ENCODE measurements around the gene DBF4B.
"Not testable (repeated sequence)": the region's sequence is repeated elsewhere in the genome, so short reads cannot be mapped to it uniquely, and the experiment has no call there.

The DBF4B gene

DNA sequence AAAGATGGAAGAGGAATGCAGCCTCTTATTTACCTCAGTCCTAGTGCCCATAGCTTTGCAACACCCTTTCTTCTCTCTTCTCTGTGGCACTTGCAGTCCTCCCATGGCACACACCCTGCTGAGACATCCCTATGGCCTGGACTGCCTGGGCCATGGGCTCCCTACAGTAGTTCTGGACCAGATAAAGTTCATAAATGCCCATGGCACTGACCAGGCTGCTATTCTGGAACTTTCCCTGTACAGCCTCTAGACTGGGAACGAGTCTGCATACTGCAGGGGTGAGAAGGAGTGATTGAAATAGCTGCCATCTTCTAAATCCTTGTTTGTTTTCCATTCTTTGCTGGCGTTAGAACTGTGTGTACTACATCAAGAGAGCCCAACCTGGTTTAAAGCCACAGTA is 25.8 kb downstream of the DBF4B start:
- DNase-seq, result no peak

DNA sequence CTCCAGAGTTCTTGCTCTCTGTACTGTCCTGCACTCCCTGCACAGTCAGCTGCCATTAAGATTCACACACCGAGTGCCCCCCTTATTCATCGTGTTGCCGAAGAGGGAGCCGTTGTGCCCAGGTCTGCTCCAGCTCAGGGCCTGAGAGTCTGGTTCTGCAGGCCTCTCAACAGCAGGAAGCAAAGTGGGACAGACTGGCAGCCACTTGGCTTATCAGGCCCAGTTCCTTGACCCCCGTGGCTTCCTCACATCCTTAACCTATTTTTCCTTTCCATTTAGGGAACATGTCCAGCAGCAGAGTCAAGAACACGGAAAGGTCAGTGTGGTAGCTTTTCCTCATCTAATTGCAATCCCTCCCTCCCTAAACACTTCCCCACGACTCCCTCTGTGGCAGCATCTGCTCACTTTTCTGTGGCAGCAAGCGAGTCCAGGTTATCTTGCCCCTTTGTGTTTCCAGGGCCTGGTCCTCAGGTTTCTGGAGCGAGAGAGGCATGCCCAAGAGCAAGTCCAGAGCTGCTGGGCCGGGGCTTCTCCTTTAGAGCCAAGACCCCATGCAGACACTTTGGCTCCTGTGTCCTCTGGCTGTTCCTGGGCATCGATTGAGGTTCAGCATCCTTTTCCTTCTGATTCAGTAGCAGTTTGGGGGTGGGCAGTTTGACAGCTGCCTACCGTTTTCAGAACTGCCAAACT is 28.2 kb downstream of the DBF4B start:
- no peak for DNase-seq

DNA sequence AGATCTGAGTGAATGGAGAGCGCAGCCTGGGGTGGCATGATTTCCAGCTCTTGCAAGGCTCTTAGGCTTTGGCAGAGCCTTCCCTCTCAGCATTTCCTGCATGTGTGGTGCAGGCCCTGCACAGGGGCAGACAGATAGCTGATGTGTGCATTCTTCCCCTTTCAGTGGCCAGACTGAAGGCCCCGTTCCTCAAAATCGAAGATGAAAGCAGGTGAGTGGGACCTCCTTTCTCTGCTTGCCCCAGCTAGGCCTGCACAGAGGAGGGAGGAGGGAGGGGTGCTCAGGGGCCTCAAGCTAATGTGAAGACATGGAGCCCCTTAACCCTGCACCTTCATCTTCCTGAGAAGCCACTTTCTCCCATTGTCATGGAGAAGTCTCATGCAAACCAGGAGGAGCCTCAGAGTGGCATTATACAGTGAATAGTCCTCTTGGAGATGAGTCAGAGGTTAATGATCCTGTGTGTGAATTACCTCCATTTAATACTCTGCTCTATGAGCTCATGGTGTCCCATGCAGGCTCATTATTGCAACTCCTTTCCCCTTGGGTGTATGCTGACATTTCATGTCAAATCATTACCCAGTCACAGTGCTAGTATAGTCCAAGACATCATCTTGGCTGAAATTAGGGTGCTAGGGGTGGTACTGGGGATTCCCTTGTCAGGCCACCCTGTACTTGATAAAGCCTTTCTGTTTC is 29.9 kb downstream of the DBF4B start:
- no peak for DNase-seq

DNA sequence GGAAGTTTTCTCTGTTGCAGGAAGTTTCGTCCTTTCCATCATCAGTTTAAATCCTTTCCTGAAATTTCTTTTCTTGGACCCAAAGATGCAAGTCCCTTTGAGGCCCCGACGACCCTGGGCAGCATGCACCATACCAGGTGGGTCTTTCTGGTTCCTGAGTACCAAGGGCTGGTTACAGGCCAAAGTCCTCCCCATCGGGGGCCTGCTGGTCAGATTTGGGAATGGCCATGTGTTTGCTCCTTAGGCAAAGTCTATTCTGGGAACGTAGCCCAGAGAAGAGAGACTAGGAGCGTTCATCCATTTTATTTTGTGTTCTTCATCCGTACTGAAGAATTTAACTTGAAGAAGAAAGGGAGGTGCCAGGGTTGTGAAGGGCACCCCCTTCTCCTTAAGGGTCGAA is 32.9 kb downstream of the DBF4B start:
- DNase-seq, result no peak

DNA sequence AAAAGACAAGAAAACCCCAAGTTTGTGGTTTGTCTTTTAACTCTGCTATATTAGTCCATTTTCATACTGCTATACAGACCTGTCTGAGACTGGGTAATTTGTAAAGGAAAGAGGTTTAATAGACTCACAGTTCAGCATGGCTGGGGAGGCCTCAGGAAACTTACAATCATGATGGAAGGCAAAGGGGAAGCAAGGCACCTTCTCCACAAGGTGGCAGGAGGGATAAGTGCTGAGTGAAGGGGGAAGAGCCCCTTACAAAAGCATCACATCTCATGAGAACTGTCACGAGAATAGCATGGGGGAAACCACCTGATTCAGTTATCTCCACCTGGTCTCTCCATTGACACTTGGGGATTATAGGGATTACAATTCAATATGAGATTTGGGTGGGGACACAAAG is 36.8 kb downstream of the DBF4B start:
- DNase-seq, result no peak

DNA sequence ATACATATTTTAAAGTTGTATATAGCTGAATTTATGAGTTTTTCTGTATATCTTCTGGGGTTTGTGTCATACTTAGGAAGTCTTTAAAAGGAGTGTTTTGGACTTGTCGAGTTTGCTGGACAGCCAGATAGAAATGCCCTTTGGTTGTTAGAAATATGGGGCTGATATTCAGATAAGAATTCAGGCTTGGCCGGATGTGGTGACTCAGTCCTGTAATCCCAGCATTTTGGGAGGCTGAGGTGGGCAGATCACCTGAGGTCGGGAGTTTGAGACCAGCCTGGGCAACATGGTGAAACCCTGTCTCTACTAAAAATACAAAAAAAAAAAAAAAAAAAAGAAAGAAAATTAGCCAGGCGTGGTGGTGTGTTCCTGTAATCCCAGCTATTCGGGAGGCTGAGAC is 37.3 kb downstream of the DBF4B start:
- DNase-seq, result not testable (repeated sequence)

DNA sequence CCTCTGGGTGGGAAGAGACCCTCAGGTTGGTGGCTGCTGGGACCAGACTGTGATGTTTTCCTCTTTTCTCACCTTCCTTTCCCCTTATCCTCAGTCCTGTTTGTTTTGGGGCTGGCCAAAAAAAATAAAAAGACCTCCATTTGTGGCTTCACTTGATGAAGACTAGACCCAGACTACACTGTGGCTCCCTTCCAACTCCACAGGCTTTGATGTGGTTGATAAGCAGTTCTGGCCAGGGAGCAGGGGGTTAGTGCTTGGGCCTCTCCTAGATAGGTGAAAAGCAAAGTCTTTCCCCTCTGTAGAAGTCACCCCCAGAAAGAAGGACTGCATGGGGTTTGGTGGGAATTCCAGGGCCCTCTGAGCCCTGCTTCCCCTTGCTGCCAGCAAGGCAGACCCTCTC is 39.1 kb downstream of the DBF4B start:
- no peak for DNase-seq

DNA sequence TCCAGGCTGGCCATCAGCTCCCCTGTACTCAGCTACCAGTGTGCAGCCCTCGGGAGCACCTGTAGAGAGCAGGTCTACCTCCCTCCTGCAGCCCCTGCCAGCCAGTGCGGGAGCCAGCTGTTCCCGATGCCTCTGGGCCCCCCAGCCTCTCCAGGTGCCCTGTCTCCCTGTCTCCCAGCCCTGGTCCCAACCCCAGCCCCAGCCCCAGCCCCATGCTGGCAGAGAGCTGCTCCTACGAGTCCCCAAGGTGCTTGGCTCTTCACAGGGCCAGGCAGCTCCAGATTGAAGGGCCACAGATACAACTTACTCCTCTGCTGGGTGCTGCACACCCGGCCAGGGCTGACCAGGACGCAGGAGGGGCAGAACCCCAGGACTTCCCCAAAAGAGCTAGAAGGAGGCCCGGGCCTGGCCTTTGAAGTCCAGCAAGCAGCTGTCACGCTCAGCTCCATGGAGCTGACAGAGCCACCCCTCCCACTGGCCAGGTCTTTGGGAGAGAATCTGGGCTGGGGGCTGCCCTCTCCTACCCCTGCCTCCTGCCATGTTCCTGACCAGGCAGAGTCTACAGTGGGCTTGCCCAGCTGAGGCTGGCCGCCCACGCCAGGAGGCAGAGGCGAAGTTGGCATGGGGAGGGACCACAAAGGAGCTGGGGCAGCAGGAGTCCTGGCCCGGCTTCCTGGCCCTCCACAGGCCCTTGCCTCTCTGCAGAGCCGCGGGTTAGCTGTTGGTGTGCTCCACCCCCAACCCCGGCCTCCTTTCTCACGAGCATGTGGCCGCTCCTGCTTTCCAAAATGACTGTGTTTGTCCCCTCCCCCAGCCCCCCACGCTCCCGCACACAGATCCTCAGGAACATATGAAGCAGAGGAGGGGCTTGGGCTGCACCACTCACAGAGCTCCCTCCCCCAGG is 40.9 kb downstream of the DBF4B start:
- DNase-seq, result no peak

DNA sequence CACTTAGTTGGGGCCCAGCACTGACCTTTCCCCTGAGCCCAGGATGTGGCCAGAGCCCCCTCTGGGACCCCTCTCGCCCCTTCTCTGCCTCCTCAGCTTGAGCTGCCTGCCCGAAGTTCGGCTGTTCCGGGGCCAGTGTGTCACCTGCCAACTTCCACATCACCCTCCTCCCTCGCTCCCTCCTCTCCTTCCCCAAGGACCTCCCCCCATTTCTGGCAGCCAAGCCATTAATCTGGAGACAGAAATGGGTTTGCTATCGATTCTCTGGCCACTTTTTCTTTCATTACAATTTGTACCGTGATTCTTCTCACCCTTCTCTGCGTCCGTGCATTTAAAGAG is 41.5 kb downstream of the DBF4B start:
- no peak for DNase-seq

DNA sequence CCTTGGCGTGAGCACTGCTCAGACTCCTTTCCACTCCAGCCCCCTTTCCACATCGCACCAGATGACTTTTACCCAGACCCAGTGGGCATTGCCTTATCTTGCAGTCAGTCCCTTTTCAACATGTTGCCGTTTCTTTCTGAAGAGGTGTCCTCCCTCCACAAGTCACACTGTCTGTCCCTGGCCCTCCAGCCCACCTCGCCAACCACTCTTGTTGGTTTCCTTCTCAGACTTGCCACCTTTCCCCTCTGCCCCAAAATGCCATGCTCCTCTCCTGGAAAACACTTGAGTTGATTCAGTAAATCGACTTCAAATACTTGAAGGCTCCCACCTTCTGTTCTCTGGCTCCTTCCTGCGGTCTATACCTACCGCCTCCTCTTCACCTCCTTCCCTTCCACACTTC is 42.9 kb downstream of the DBF4B start:
- no peak for DNase-seq

DNA sequence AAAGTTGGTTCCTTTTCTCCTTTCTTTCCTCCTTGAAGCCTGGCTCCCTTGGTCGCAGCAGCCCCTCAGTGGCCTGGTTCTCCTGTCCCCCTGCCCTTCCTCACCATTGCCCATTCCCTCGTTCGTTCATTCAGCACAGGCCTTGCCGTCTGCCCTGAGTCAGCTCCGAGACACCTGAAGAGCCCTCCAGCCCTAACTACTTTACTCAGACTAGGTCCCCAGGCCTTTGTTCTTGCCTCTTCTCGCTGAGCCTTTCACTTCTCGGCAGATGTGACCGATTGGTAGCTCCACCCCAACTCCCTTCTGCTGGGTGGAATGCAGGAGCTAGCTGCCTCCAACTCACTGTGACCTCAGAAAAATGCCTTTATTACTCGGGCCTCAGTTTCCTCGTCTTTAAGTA is 43.3 kb downstream of the DBF4B start:
- DNase-seq, result no peak

DNA sequence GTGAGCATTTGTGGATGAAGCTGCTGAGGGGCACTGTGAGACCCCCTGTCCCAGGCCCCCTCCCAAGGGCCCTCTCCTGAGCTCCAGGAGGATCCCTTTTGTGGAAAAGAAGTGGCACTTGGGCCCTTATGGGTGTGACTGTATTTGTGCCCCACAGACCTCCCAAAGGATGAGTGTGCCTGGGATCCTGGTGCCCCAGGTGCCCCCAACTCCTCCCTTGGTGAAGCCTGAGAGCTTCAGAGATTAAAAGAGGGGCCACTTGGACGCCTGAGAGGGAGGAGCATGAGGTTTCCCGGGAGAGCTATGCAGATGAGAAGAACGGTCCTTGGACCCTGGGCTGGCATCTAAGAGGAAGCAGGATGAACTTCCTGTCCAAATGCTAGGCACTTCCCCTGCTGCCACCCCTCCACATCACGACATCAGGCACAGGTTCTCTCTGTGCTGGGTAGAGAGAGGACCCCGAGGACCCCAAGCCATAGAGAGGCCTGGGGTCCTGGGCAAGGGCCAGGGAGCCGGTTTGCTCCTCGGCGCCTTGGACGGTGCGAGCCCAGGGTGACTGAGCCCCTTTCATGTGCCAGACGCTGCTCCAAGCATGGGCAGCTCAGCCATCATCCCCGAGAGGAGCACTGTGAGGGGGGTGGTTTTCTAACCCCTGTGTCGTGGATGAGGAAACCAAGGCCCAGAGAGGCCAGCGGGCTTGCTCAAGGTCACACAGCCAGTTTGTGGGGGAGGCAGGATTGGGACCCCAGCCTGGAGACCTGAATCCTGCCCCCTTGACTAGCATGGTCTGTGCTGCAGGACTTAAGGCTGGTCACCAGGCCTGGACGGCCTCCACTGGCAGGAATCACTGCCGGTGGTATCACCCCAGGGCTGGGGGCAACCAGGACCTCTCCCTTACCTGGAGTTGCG is 44.7 kb downstream of the DBF4B start:
- DNase-seq, result no peak

DNA sequence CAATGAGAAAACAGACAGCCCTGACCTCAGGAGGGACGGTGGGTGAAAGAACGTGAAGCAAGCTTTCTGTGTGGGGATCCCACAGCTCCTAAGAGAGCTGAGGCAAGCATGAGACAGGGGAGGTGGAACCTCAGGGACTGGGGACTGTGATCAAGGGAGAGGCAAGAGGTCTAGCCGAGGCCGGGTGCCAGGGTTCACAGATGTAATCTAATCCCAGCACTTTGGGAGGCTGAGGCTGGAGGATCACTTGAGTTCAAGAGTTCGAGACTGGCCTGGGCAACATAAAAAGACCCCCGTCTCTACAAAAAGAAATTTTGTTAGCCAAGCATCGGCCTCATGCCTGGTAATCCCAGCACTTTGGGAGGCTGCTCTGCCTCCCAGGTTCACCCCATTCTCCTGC is 45.8 kb downstream of the DBF4B start:
- DNase-seq, result no peak

DNA sequence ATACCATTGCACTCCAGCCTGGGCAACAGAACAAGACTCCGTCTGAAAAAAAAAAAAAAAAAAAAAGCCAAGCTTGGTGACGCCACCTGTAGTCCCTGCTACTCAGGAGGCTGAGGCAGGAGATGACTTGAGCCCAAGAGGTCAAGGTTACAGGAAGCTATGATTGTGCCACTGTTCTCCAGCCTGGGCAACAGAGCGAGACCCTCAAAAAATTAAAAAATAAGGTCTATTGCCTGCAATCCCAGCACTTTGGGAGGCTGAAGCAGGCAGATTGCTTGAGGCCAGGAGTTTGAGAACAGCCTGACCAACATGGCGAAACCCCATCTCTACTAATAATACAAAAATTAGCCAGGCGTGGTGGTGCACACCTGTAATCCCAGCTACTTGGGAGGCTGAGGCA is 46.7 kb downstream of the DBF4B start:
- DNase-seq, result not testable (repeated sequence)

DNA sequence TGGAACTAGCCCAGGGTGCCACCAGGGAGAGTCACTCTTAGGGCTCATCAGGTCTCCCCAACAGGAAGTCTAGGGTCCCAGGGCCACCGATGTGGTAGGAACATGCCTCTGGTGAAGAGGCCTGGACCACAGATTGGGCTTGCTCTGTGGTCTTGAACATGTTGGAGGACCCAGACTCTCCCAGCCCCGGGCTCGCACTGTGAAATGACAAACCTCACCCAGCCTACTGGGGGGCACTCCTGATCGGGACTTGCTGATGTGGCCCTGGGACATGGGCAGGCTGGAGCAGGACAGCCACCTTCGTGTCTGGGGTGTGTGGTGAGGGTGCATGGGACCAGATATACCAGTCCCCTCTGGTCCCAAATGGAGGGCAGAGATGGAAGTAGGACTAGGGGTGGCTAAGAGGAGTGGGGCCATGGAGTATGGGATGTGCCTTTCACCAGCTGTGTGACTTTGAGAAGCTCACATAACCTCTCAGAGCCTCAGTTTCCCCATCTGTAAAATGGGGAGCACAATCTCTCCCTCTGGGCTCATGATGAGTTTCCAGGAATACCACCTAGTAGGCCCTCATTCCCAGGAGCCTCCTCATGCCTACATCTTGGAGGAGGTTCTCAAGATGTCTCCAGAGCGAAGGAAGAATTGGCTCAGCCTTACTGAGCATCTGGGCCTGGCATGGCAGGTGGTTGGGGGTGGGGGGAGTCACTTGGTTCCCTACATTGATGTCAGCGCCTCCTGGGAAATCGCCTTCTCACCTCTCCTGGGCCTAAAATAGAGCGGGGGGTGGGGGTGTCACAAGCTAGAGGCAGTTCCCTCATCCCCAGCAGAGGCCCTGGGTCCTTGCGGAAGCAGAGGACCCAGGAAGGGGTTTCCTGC is 48.8 kb downstream of the DBF4B start:
- DNase-seq, result no peak

DNA sequence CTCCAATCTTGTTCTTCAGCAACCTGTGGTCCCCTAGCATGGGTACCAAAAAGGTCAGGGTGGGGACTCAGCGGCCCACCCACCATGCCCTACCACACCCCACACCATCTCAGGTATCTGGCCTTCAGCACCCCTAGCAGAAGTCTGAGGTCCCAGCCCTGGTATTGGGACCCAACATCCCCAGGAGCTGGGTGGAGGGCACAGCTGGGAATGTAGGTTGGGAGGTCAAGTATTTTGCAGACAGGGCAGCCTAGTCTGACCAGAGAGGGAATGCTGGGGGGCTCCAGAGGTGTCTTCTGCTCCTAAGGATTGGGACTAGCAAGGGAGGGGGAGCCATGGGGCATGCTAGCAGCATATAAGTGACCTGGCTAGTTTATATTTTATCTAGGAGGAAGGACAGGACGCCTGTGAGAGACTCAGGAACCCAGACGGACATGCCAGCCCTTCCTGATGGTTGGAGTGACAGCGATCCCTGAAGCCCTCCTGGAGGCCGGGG is 49.5 kb downstream of the DBF4B start:
- no peak for DNase-seq

DNA sequence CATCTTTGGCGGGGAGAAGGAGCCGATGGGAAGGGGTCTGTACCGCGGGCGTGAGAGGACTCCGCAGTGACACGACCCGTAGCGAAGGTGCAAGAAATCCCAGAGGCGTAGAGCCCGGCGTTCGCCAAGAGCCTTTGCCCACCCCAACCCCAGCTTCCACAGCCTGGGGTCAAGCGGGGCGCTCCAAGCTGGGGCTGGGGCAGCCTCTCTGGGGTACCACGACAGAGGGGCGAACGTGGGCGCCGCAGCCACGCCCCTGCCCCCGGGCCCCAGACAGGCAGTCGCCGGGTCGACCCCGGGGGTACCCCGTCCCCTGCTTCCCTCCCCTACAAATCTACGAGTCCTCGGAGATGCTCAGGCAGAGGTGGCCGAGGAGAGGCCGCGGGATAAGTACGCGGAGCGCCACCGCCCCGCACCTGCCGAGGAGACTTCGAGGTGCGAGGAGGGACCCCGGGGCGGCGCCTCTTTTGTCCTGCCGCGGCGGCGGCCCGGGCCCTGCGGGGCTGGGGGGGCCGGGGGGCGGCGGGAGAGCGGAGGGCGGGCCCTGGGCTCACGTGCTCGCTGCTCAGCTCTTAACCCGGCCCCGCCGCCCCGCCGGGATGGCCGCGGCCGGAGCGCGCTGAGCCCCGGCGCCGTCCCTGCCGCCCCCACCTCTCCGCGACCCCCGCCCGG is 50.1 kb downstream of the DBF4B start, which contains the start of gene ADAM11:
Gene ADAM11, plus strand, starts transcription at position 575 of the 672 bp plus-strand sequence. CDS start 212 bp downstream, outside the sequence.
- DNase-seq, result no peak

DNA sequence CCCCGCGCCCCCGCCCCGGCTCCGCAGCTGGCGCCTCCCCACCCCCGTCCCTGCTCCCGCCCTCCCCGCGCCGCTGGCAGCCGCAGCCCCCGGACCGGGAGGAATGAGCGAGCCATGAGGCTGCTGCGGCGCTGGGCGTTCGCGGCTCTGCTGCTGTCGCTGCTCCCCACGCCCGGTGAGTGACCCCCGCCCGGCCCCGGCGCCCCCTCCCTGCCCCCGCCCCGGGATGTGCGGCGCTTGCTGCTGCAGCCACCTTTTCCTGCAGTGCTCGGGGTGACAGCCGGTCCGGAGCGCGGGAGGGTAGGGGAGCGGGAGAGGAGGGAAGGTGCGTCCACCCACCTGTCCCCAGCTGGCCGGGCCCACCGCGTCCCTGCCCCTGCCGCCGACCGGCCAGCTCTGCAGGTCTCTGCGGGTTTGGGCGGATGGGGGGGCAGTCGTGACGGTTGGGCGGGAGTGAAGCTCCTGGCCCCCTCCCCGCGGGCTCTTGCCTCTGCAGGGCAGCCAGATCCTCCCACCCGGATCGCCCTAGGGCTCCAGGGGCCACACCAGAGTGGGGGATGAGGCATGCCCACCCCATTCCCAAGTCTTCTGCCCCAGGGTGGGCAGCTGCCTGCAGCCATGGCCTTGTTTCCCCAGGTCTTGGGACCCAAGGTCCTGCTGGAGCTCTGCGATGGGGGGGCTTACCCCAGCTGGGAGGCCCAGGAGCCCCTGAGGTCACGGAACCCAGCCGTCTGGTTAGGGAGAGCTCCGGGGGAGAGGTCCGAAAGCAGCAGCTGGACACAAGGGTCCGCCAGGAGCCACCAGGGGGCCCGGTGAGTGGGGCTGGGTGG is 50.8 kb downstream of the DBF4B start:
- no peak for DNase-seq

DNA sequence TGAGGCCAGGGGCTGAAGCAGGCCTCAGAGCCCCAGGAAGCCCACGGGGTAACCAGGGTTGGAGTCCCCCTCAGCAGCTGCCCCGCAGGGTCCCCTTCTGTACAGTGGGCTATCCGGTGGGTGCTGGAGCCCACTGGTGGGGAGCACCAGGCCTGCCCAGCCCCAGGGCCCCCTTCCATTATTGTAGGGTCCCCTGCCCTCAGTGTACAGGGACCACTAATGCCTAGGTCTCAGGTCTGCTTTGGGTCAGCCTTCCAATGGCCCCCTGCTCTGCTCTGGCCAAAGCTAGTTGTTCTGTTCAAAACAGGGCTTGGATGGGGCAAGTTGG is 51.4 kb downstream of the DBF4B start:
- no peak for DNase-seq
